KMS-11 (cell line): ENCODE data around the gene TM9SF1.
A peak's percentile ranks its signal among the peaks of the same experiment; 100 is the strongest.

ENCODE experiments used
- H2AFZ ChIP-seq: fragments of 200-600 bp; sonication (generic); 2 replicates; pipeline ENCODE4 v1.6.1; 2016; ENCODE audit warnings: antibody characterized with exemption, mixed run types, low read depth
- H3K27ac ChIP-seq: fragments of 200-600 bp; sonication (generic); 2 replicates; pipeline ENCODE4 v1.6.1; 2016; ENCODE audit warnings: mild to moderate bottlenecking, mixed run types
- H3K27me3 ChIP-seq: fragments of 200-600 bp; sonication (generic); 2 replicates; pipeline ENCODE4 v1.6.1; 2017; ENCODE audit warnings: mild to moderate bottlenecking, low read depth, mixed run types, moderate library complexity; ENCODE audit not compliant: insufficient read depth
- H3K36me3 ChIP-seq: fragments of 200-600 bp; sonication (generic); 2 replicates; pipeline ENCODE4 v1.6.1; 2017; ENCODE audit warnings: mild to moderate bottlenecking, mixed run types; ENCODE audit not compliant: insufficient read depth
- H3K4me1 ChIP-seq: fragments of 200-600 bp; sonication (generic); 2 replicates; pipeline ENCODE4 v1.6.1; 2016; ENCODE audit warnings: mild to moderate bottlenecking, low read depth, mixed run types; ENCODE audit not compliant: poor library complexity, severe bottlenecking
- H3K4me2 ChIP-seq: fragments of 200-600 bp; sonication (generic); 2 replicates; pipeline ENCODE4 v1.7.0; 2016; ENCODE audit warnings: mild to moderate bottlenecking, mixed run types
- H3K4me3 ChIP-seq: fragments of 200-600 bp; sonication (generic); IDR thresholded peaks from 2 replicates; pipeline ENCODE4 v1.6.1; 2017; ENCODE audit warnings: low read depth, low read length, mixed read lengths; ENCODE audit not compliant: insufficient read depth
- H3K79me2 ChIP-seq: fragments of 200-600 bp; sonication (generic); 2 replicates; pipeline ENCODE4 v1.6.1; 2016; ENCODE audit warnings: low read depth, mixed run types; ENCODE audit not compliant: insufficient read depth
- H3K9ac ChIP-seq: fragments of 200-600 bp; sonication (generic); 2 replicates; pipeline ENCODE4 v1.6.1; 2016; ENCODE audit warnings: mild to moderate bottlenecking, mixed run types
- H4K20me1 ChIP-seq: fragments of 200-600 bp; sonication (generic); 2 replicates; pipeline ENCODE4 v1.6.1; 2016; ENCODE audit warnings: mild to moderate bottlenecking, mixed run types; ENCODE audit not compliant: insufficient read depth
- TF ChIP-seq, protein P1 (sequence below): fragments of 200-600 bp; sonication (generic); conservative IDR thresholded peaks from 2 replicates; pipeline ENCODE4 v1.6.1; 2017; ENCODE audit warnings: low read depth, mild to moderate bottlenecking, antibody characterized with exemption, low read length, moderate library complexity, mixed read lengths

TM9SF1 gene

DNA sequence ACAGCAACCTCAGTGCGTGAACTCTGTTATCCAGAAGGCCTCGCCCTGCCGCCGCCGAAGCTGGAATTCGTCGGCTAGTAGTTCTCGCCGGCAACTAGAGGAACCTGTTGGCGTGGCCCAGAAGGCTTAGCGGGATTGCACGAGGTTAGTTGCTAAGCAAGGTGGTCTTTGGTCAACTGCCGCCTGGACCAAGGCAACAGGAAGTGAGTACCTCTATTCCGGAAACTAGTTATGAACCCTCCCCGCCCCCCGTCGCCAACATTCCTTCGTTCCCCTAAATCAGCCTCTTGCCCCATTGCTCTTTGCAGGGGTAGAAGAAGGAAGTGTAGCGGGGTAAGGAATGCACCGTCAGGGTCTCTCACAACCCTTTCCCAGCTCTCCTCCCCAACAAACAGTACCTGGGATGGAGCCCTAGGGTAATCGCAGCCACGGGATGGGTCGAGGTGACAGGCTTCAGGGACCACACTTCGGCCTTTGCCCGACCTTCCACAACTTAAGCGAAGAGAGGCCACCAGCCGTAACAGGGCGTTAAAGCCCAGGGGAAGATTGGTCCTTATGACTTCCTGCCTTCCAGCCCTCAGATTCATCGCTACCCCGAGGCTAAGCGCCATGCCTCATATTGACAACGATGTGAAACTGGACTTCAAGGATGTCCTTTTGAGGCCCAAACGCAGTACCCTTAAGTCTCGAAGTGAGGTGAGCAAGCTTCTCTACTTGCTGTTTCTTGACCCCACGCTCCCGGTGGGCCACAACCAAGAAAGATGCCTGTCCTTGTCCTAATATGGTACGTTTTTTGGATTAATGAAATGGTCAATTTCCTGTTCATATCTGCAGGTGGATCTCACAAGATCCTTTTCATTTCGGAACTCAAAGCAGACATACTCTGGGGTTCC, 37.6 kb upstream of the TM9SF1 start, which contains the start of gene GMPR2:
TSS of gene GMPR2 (plus strand) at position 285 of the 893 bp plus-strand sequence. CDS start at position 610, 325 bp downstream.
- no peaks in the 10 kb centered on the region for H4K20me1 ChIP-seq
- peak within 1 kb of the TSS; percentile 76 for H3K4me2 ChIP-seq
- peak within 1 kb of the TSS; percentile 57 for H3K27ac ChIP-seq
- peak within 1 kb of the TSS; percentile 95 for H2AFZ ChIP-seq
- TF ChIP-seq, protein P1, sequence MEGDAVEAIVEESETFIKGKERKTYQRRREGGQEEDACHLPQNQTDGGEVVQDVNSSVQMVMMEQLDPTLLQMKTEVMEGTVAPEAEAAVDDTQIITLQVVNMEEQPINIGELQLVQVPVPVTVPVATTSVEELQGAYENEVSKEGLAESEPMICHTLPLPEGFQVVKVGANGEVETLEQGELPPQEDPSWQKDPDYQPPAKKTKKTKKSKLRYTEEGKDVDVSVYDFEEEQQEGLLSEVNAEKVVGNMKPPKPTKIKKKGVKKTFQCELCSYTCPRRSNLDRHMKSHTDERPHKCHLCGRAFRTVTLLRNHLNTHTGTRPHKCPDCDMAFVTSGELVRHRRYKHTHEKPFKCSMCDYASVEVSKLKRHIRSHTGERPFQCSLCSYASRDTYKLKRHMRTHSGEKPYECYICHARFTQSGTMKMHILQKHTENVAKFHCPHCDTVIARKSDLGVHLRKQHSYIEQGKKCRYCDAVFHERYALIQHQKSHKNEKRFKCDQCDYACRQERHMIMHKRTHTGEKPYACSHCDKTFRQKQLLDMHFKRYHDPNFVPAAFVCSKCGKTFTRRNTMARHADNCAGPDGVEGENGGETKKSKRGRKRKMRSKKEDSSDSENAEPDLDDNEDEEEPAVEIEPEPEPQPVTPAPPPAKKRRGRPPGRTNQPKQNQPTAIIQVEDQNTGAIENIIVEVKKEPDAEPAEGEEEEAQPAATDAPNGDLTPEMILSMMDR, result no peak
- no peaks in the 10 kb centered on the region for H3K36me3 ChIP-seq
- peaks cover 14% of the 10 kb centered on the region for H3K4me1 ChIP-seq
- no peak within 1 kb of the TSS for H3K4me3 ChIP-seq
- H3K79me2 ChIP-seq, result peaks cover 8% of the 10 kb centered on the region; the same call in 1 of the 2 replicates
- peak within 1 kb of the TSS; percentile 46; the same call in 1 of the 2 replicates for H3K9ac ChIP-seq
- no peaks in the 10 kb centered on the region for H3K27me3 ChIP-seq

DNA sequence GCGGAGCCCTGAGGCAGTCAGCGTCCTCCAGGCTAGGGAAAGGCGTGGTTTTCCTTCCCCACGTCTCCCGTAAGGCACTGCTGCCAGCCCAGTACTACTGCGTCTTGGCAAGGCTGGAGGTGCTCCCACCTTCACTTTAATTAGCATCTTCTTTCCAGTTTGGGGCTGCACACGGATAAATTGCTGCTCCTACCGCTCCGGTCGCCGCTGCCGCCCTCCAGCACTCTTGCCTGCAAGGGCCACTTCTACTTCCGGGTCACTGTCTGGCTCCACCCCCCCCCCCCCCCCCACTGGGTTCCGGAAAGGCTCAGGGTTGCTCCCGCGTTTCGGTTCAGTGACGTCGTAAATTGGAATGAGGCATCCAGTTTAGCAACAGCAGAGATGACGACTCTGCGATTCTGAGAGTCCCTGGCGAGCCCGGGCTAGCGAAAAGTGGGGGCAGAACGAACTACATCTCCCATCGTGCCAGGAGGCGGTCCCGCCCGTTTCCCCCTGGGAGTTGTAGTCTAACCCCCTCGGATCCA, 36.9 kb upstream of the TM9SF1 start, which contains the start of gene NEDD8:
TSS of gene NEDD8 (minus strand) at position 247 of the 524 bp plus-strand sequence. CDS start at position 147, 100 bp downstream.
- H3K79me2 ChIP-seq, result peaks cover 8% of the 10 kb centered on the region; the same call in 1 of the 2 replicates
- no peaks in the 10 kb centered on the region for H3K27me3 ChIP-seq
- H4K20me1 ChIP-seq, result no peaks in the 10 kb centered on the region
- H3K27ac ChIP-seq, result peak within 1 kb of the TSS; percentile 57
- H2AFZ ChIP-seq, result peak within 1 kb of the TSS; percentile 95
- H3K36me3 ChIP-seq, result no peaks in the 10 kb centered on the region
- no peak within 1 kb of the TSS for H3K4me3 ChIP-seq
- TF ChIP-seq, protein P1, result no peak
- peak within 1 kb of the TSS; percentile 46; the same call in 1 of the 2 replicates for H3K9ac ChIP-seq
- peaks cover 14% of the 10 kb centered on the region for H3K4me1 ChIP-seq
- H3K4me2 ChIP-seq, result peak within 1 kb of the TSS; percentile 76

DNA sequence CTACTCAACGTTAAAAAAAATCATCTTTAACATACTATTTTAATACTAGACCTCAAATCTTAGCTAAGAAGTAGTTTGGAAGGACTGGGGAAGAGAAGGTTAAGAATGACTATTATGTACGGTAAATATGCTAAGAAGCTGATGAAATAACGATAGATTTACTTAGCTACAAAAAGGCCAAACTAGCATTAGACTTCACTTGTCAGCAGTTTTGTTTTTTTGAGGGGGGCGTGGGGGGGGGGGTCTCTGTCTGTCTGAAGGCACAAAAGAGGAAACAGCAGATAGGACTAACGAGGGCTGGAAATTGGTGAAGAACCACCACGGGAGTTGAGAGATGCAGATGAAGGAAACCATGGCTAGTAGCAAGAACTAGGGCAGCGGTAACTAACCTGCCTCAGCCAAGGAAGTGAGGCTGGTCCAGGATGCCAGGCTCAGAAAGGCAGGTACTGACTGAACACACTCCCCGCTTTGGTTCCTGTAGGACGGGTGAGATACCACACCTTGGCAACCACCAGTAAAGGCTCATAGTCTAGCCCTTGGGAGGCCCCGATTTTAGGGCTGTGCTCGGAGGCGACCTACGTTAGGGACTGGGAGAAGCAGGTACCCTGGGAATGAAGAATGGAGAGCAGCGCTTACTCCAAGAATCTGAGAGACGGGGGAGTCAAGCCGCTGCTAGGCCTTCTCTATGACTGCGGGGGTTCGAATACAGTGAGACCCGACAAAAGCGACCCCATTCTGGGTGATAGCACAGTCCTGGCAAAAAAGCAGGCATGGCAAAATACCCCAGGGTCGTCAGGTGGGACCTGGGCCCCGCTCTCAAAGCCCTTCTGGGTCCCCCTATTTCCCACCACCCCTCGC, 36.3 kb upstream of the TM9SF1 start:
- no peaks in the 10 kb centered on the region for H4K20me1 ChIP-seq
- H3K36me3 ChIP-seq, result no peaks in the 10 kb centered on the region
- peaks cover 8% of the 10 kb centered on the region; the same call in 1 of the 2 replicates for H3K79me2 ChIP-seq
- TF ChIP-seq, protein P1, result no peak
- H3K4me3 ChIP-seq, result no peak overlapping the region
- peak overlapping the region; percentile 95 for H2AFZ ChIP-seq
- H3K4me2 ChIP-seq, result peak overlapping the region; percentile 71
- peak overlapping the region; percentile 35; the same call in 1 of the 2 replicates for H3K9ac ChIP-seq
- no peaks in the 10 kb centered on the region for H3K27me3 ChIP-seq
- H3K27ac ChIP-seq, result peak overlapping the region; percentile 32; the same call in 1 of the 2 replicates
- H3K4me1 ChIP-seq, result peaks cover 14% of the 10 kb centered on the region

DNA sequence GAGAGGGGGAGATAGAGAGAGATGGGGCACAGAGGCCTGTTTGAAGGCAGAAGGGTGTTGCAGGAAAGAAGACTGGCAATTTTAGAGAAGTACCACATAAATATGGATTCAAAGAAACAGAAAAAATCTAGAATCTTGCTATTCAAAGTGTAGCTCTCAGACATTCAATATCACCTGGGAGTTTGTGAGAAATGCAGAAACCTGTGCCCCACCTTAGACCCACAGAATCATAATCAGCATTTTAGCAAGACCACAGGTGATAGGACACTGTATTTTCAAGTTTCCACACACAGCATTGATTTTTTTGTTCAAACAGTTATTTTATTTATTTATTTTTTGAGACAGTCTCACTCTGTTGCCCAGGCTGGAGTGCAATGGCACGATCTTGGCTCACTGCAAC, 33.7 kb upstream of the TM9SF1 start:
- Histone ChIP-seq H3K9ac (no peak overlapping the region), H3K4me3 (no peak overlapping the region), H3K27me3 (no peaks in the 10 kb centered on the region), H2AFZ (no peak overlapping the region), H3K4me2 (no peak overlapping the region), H3K27ac (no peak overlapping the region), H3K79me2 (peaks cover 8% of the 10 kb centered on the region; the same call in 1 of the 2 replicates), H3K4me1 (peaks cover 7% of the 10 kb centered on the region), H3K36me3 (no peaks in the 10 kb centered on the region), H4K20me1 (no peaks in the 10 kb centered on the region)
- TF ChIP-seq, protein P1, result no peak
